ENCODE data around the gene MTFMT.
"Not testable (repeated sequence)": the region's sequence is repeated elsewhere in the genome, so short reads cannot be mapped to it uniquely, and the experiment has no call there.

Gene MTFMT

DNA sequence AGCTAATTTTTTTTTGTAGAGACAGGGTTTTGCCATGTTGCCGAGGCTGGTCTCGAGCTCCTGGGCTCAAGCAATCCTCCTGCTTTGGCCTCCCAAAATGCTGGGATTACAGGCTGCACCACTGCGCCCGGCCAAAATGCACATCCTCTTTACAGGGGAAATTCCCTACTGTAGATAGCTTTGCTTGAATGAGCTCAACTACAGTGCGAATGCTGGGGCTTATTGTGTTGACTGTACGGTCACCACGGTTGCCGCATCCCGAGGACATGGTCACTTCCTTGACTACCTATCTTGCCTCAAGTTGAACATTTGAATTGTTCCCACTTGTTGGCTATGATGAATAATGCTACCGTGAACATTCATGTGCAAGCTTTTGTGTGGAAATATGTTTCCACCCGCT, 5.3 kb upstream of the MTFMT start:
- no peak for DNase-seq

DNA sequence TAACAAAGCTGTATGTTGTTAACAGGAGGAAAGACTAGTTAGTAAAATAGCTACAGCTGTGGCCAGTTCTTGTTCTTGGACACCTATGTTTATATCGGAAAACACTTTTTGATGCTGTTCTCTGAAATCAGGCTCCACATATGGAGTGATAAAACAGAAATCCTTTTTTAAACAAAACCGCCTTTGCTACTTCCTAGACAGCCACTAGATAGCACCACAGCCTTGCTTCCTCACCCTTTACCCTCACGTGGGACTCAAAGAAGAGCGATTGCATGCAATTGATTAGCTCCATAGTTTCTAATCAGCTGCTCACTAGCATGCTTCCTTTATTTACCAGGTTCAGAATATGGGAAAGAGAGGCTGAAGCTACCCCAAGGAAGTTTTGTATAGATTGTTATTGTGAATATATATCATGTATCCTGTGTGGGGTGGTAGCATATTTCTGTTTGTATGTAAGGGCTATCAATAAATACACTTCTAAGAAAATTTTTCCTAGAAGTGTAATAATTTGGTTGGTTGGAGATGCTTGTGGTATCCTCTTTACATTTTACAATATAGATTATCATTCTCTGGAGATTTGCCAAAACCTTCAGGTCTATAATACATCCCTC, 4.3 kb upstream of the MTFMT start:
- DNase-seq, result peak; percentile 59

GRCh38 chr15:65032801-65033537, 3.5 kb upstream of the MTFMT start:
- peak; percentile 47 for DNase-seq

DNA sequence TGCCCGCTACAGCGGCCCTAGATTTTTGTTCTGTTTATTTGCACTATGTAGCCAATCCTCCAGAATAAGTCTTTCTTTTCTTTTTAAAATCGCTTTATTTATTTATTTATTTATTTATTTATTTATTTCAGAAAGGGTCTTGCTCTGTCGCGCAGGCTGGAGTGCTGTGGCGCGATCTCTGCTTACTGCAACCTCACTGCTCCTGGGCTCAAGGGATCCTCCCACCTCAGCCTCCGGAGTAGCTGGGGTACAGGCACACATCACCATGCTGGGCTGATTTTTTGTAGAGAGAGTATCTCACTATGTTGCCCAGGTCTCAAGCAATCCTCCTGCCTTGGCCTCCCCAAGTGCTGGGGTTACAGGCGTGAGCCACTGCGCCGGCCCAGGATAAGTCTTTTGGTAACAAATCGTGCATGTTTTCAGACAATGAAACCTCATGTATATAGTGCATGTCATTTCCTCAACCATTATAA, 333 bp upstream of the MTFMT start:
- no peak for DNase-seq

DNA sequence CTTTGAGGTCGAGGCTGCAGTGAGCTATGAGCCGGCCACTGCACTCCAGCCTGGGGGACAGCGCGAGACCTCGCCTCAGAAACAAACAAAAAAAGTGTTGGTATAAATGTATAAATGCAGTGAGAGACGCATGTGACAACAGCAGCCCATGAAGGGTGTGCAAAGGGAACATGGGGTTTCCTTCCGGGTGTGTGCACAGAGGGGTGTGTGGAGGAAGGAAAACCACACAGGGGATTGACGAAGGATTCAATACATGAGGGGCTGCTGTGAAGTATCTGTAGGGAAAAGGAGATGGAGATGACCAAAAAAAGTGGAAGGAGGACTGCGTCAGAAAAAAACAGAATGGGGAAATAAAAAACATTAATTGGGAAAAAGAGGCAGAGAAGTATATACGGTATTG, 1.1 kb downstream of the MTFMT start:
- DNase-seq, result no peak

GRCh38 chr15:65027593-65027992, 1.8 kb downstream of the MTFMT start:
- DNase-seq, result no peak

DNA sequence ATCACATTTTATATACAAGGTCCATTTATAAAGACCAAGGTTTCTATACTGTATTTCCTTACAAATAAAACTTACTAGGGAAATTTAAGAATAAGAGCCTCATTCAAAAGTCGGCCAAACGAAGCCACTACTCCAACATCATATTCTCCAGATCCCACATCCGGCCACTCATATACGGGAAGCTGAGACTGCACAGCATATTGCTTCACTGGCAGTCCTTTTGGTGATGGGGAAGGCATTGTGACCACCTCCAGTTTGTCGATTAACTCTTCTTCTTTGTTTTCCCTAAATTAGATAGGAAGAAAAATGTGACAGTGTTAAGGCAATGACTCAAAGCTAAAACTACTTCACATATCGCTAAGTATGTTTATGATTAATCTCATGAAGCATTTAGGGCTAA, 2.7 kb downstream of the MTFMT start:
- DNase-seq, result no peak

- DNase-seq, result no peak
These were observed 8.0 kb downstream of the MTFMT start for GRCh38 chr15:65021488-65021887.

- no peak for DNase-seq
These were observed 9.0 kb downstream of the MTFMT start for GRCh38 chr15:65020419-65020818.

- DNase-seq, result not testable (repeated sequence)
These were observed 18.2 kb downstream of the MTFMT start for GRCh38 chr15:65011198-65011597.

- DNase-seq, result no peak
These were observed 20.5 kb downstream of the MTFMT start for GRCh38 chr15:65008983-65009382.

GRCh38 chr15:65006876-65007275, 22.6 kb downstream of the MTFMT start:
- no peak for DNase-seq

DNA sequence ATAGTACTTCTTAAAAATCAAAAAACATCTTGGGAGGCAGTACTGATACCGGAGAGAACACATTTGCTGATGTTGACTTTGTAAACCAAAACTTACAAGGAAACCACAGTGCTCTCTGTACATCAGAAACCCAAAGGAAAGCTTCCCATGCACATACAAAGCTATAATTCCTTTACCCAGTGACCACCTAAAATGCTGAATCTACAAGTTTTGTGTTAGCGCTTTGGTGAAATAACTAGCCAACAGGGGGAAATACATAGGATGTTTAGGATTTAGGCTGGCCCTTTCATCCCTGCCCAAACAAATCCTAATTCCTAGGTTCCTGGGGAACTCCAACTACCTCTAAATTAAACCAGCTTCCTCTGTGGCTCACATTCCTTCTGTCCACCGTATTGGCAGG, 24.4 kb downstream of the MTFMT start:
- no peak for DNase-seq

DNA sequence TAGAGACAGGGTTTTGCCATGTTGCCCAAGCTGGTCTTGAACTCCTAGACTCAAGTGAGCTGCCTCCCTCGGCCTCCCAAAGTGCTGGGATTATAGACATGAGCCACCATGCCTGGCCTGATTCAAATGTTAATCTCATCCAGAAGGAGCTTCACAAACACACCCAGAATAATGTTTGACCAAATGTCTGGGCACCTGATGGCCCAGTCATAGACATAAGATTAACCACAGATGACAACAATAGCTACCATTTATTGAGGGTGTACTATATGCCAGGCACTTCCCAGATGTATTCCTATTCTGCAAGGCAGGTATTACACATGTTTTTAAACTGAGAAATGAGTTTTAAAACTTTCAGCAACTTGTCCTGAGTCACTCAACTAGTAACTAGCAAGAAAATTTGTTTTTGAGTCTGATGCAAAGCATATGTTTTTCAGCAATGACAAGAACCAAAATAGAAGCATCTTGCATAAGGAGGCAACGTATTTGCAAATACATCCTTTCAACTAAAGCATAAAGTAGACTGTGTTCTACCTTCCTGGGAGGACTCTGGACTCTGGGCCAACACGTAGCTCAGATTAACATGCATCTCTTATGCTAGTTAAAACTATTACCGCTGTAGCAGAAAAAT, 31.6 kb downstream of the MTFMT start:
- DNase-seq, result no peak

DNA sequence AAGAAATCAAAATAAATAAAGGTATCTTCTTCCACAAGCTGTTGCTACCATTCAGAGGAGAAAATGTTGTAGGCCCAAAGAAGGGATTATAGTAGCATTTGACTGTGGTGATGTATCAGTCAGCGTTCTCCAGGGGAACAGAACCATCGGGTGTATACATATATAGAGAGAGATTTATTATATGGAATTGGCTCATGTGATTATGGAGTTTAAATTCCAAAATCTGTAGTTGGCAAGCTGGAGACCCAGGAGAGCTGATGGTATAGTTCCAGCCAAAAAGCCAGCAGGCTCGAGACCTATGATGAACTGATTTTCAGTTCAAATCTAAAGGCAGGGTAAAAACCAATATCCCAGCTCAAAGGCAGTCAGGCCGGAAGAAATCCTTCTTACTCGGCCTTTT, 32.4 kb downstream of the MTFMT start:
- DNase-seq, result no peak

DNA sequence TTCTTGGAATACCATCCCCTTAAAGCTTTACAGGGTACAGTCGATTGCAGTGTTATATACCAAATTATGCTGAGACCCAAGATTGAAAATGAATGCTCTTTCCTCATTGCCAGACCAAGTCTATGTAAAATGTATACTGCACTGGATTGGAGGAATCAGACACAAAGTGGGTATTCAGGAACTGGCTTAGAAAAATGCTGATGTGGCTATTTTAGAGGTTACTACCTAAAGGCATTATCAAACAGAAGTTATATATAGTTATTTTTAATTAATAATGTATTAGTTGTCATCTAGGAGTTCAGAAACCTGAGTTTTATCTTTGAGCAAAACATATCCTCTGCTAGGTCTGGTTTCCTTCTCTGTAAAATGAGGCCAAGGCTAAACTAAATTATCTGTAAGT, 36.1 kb downstream of the MTFMT start:
- DNase-seq, result no peak

DNA sequence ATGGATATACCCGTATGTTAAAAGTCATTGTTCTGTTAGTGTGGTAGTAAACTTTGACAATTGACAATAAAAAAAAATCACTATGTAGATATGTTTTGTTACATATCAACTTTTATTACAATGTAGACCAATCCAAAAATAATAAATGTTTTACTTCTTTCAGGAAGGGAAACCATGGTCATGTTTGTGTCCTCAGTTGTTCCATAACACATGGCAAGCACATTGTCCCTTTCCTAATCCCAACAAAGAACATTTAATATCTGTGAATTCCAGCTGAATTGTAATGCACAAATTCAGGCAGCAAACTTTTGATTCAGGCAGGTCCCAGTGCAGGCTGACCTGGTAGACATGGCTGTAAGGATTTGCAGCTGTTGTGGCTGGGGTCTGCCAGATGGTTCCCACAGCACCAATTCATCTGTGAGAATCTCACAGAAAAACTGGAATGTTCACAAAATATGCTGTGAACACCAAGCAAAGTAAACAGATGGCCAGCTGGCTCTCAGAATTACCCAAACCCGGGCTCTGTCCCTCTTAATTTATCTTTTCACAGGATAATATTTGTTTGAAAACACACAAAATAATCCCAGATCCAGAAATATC, 37.8 kb downstream of the MTFMT start:
- peak; percentile 84 for DNase-seq

- no peak for DNase-seq
These were observed 39.3 kb downstream of the MTFMT start for GRCh38 chr15:64990168-64990470.

GRCh38 chr15:64989416-64990167, 39.8 kb downstream of the MTFMT start, which contains the start of gene SPG21:
SPG21 (minus strand) TSS chr15:64989914; CDS start chr15:64983569, 6,345 bp downstream.
- peak; percentile 25 for DNase-seq

DNA sequence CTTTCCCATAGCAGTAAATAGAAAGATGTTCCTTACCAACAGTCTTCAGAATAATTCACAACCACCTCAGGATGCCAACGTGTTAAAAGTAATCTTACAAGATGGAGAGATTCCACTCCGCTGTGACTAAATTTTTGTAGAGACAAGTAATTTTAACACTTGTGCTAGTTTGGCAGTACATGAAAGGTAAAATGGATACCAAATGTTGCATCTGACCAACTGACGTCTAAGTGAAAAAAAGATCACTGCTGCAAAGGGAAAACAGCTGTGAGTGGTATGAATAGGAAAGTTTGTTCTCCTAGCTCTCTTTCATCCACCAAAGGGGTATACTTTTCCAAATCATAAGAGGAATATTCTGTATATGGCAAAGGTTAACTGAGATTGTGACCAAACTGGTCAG, 42.3 kb downstream of the MTFMT start:
- DNase-seq, result no peak

GRCh38 chr15:64985366-64986033, 43.9 kb downstream of the MTFMT start:
- no peak for DNase-seq

GRCh38 chr15:64982472-64982871, 47.0 kb downstream of the MTFMT start:
- no peak for DNase-seq
